DND-41 (cell line): ENCODE results near the gene LARP6.

Source experiments
- ATAC-seq: fragments of 200-7000 bp; cut with Tn5 transposase; 3 replicates; pipeline ENCODE4 v1.9.1; 2021; ENCODE audit warnings: low read depth; ENCODE audit not compliant: insufficient read depth
- DNase-seq: peaks from one replicate; pipeline ENCODE4 v3.0.0-alpha.2; 2020
- H2AFZ ChIP-seq: 2 replicates; pipeline ENCODE4 v1.6.0; 2012; ENCODE audit warnings: low read depth, low read length
- H3K27ac ChIP-seq: 2 replicates; pipeline ENCODE4 v1.5.1; 2012; ENCODE audit warnings: low read length, inconsistent platforms
- H3K27me3 ChIP-seq: fragments of 200-600 bp; sonication (generic); 2 replicates; pipeline ENCODE4 v1.6.0; 2012; ENCODE audit warnings: low read length, mild to moderate bottlenecking, inconsistent platforms; ENCODE audit not compliant: insufficient read depth, poor library complexity
- H3K36me3 ChIP-seq: 2 replicates; pipeline ENCODE4 v1.5.1; 2012; ENCODE audit warnings: low read length, inconsistent platforms; ENCODE audit not compliant: insufficient read depth
- H3K4me1 ChIP-seq: 2 replicates; pipeline ENCODE4 v1.5.1; 2012; ENCODE audit warnings: mild to moderate bottlenecking, low read length; ENCODE audit not compliant: insufficient read depth
- H3K4me2 ChIP-seq: 2 replicates; pipeline ENCODE4 v1.6.0; 2012; ENCODE audit warnings: mild to moderate bottlenecking, moderate library complexity, low read length, inconsistent platforms; ENCODE audit not compliant: insufficient read depth
- H3K4me3 ChIP-seq, 2 experiments: fragments of 200-600 bp in 1 of 2; shearing (Covaris generic) in 1 of 2; 2 replicates each; pipeline ENCODE4 v1.5.1; 2012 to 2016; ENCODE audit warnings: inconsistent platforms in 2 of 2, low read length in 2 of 2, mild to moderate bottlenecking in 2 of 2, low read depth in 1 of 2, moderate library complexity in 1 of 2
- H3K79me2 ChIP-seq: 2 replicates; pipeline ENCODE4 v1.6.0; 2012; ENCODE audit warnings: low read length, inconsistent platforms; ENCODE audit not compliant: insufficient read depth
- H3K9ac ChIP-seq: 2 replicates; pipeline ENCODE4 v1.6.0; 2012; ENCODE audit warnings: low read depth, mild to moderate bottlenecking, inconsistent platforms, low read length, moderate library complexity
- H3K9me3 ChIP-seq: 2 replicates; pipeline ENCODE4 v1.5.1; 2012; ENCODE audit warnings: low read length, moderate library complexity, mild to moderate bottlenecking, inconsistent platforms; ENCODE audit not compliant: insufficient read depth, severe bottlenecking
- H4K20me1 ChIP-seq: 2 replicates; pipeline ENCODE4 v1.6.0; 2012; ENCODE audit warnings: low read length; ENCODE audit not compliant: insufficient read depth
- CTCF ChIP-seq: IDR thresholded peaks from 2 replicates; pipeline ENCODE4 v1.5.1; 2012; ENCODE audit warnings: borderline replicate concordance, low read length, moderate library complexity, mild to moderate bottlenecking; ENCODE audit not compliant: poor library complexity, severe bottlenecking; ENCODE audit errors: extremely low read depth
- EZH2 ChIP-seq: IDR thresholded peaks from 3 replicates; pipeline ENCODE4 v1.6.1; 2012; ENCODE audit warnings: borderline replicate concordance, low read depth, mild to moderate bottlenecking, moderate library complexity, low read length, inconsistent platforms; ENCODE audit not compliant: severe bottlenecking

Gene LARP6

DNA sequence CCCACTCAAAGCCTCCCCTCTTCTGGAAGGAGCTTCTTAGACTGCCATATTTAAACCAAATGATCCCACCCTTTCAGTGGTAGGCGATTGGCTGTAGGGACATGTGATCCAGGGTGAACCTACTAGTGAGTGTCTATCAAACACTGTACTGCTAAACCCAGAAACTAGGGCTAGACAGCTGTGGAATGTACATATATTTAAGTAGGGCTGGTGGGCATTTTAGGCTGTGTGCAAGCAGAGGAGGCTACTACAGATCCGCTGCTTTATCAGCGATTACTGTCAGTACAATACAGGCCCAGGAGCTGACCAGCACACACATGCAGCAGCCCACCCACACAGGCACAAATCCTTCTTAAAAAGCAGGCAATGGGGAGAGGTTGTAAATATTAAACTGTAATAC lies 15.4 kb upstream of the LARP6 start:
- no peak for TF ChIP-seq EZH2
- no peak for TF ChIP-seq CTCF
- Histone ChIP-seq H3K36me3 (no peaks in the 10 kb centered on the region), H3K27ac (no peak overlapping the region), H3K79me2 (no peaks in the 10 kb centered on the region), H3K4me2 (no peak overlapping the region), H3K9me3 (no peaks in the 10 kb centered on the region), H2AFZ (no peak overlapping the region), H3K9ac (no peak overlapping the region), H3K27me3 (no peaks in the 10 kb centered on the region), H4K20me1 (no peaks in the 10 kb centered on the region), H3K4me1 (no peaks in the 10 kb centered on the region), H3K4me3 (no peak overlapping the region)
- no peak for ATAC-seq
- DNase-seq, result no peak

GRCh38 chr15:70867911-70868467 lies 14.0 kb upstream of the LARP6 start:
- Histone ChIP-seq H3K79me2 (no peaks in the 10 kb centered on the region), H3K9ac (no peak overlapping the region)
- no peak for DNase-seq

DNA sequence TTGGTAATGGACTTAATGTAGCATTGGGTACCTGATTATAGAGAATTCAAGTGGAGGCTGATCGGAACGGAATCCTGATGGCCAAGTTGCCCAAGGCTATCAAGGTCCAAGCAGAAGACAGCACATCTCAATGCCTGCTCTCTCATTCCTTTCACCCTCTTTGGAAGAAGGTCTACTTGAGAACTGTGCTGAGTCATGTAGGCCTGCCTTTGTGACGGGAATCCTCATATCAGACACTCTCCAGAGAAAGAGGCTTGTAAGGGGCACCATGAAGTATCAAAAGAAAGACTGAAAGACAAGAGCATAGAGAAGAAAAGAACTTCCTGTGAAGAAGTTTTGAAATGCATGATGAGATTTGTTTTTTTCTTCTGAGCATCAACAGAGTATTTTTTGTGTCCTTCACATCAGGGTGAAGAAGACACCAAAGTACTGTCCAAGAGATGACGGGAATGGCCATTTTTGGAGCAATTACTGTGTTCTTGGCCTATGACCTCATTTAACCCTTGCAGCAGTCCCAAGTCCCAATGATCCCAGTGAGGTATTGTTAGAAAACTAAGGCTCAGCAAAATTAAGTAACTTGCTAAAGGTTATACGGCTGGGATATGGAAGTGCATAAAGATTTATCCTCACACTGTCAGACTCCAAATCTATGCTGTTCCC lies 13.2 kb upstream of the LARP6 start:
- Histone ChIP-seq H3K4me2 (no peak overlapping the region), H3K79me2 (no peaks in the 10 kb centered on the region), H2AFZ (no peak overlapping the region), H3K9me3 (no peaks in the 10 kb centered on the region), H3K36me3 (no peaks in the 10 kb centered on the region), H3K27ac (no peak overlapping the region), H3K4me1 (no peaks in the 10 kb centered on the region), H3K4me3 (no peak overlapping the region), H4K20me1 (no peaks in the 10 kb centered on the region), H3K9ac (no peak overlapping the region), H3K27me3 (no peaks in the 10 kb centered on the region)
- ATAC-seq (no peak), DNase-seq (no peak)
- TF ChIP-seq CTCF, result no peak
- no peak for TF ChIP-seq EZH2

More at GRCh38 chr15:70867911-70868467, 14.0 kb upstream of the LARP6 start:
- no peak for ATAC-seq
- Histone ChIP-seq H3K4me1 (no peaks in the 10 kb centered on the region), H3K36me3 (no peaks in the 10 kb centered on the region), H3K4me3 (no peak overlapping the region), H3K27ac (no peak overlapping the region), H4K20me1 (no peaks in the 10 kb centered on the region), H2AFZ (no peak overlapping the region), H3K9me3 (no peaks in the 10 kb centered on the region), H3K4me2 (no peak overlapping the region), H3K27me3 (no peaks in the 10 kb centered on the region)
- TF ChIP-seq CTCF (no peak), EZH2 (no peak)
